NCI-H2081 (cell line): ENCODE measurements around the gene YARS1.

Source experiments
- DNase-seq, 2 experiments: peaks; one replicate each; lab custom pipeline; 2025; lab: John Stamatoyannopoulos, UW

The YARS1 gene

GRCh38 chr1:32817159-32817814, at the start of gene YARS1, which contains the start of gene S100PBP:
YARS1 (minus strand) TSS chr1:32817358; CDS start chr1:32817244, 114 bp downstream.
S100PBP (plus strand) TSS chr1:32817653; CDS start chr1:32826100, 8,447 bp downstream.
- peak; percentile 100 for DNase-seq

DNA sequence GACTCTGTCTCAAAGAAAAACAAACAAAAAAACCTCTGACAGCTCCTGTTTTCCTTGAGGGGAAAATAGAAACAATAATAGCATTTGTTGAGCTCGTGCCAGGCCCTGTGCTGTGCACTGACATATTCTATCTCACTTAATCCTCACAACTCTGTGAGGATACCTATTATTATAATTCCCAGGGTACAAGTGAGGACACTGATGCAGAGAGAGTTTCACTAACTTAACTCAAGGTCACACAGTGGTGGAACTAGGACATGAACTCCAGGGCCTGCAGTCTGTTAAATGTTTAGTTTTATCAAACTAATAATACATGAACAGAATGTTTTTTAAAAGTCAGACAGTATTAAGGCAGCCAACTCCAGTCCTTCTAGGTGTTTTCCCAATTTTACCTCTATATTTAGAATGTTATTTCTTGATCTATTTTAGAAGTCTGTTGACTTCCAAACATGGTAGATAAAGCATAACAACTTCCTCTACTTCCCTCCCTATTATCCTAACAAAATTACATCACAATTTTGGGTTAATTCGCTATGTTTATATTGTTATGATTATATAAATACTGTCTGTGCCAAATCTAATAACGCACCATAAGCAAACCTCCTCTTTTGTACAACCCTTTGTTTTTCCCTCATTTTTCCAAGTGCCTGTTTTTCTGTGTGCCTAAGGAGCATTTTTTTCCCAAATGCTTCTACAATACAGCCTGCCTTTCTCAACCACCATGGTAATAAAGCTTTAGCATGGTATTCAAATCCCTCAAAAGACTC, 48.7 kb upstream of the YARS1 start:
- DNase-seq = no peak

DNA sequence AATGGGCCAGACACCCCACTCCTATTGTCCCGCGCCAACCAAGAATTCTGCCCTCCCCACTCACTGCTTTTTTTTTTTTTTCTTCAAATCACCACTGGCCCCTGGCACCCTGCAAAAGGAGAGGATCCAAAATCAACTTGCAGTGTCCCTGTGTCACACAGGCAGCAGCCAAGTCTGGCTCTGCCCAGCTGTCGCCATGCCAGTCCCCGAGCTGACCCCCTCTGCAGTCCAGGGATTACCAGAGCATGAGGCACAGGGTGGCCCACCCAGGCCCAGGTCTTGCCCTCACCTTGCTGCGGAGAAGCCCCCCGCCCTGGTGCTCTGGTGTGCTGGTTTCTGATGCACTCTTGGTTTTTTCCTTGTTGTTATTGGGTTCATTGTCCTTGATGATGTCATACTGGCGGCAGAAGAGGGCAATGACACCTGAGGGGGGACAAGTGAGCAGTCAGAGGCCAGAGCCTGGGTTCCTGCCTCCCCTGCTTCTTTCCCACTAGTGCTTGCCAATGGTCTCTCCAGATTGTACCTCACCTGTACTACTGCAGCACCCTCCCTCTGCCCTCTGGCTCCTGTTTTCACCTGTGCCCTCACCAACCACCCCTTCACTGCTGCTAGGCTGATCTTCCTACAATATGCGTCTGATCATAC, 47.3 kb upstream of the YARS1 start:
- no peak for DNase-seq

DNA sequence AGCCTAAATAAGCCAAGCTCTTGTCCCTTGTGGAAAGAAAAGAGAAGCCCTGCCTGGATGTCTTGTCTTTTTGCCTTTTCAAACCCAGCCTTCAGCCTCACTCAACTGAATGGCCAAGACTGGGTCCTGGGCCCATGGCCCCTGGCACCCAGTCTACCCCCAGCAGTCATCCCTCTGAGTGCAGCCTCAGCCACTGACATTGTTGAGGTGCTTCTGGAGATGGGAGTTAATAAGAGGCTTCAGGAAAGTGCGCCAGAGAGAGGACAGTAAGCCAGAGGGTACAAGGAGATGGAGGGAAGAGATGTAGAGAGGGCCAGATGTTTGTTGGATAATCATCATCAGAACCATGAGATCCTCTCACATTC, 46.7 kb upstream of the YARS1 start:
- DNase-seq = no peak

- DNase-seq = no peak
Measured at GRCh38 chr1:32863218-32863880, 46.2 kb upstream of the YARS1 start.

DNA sequence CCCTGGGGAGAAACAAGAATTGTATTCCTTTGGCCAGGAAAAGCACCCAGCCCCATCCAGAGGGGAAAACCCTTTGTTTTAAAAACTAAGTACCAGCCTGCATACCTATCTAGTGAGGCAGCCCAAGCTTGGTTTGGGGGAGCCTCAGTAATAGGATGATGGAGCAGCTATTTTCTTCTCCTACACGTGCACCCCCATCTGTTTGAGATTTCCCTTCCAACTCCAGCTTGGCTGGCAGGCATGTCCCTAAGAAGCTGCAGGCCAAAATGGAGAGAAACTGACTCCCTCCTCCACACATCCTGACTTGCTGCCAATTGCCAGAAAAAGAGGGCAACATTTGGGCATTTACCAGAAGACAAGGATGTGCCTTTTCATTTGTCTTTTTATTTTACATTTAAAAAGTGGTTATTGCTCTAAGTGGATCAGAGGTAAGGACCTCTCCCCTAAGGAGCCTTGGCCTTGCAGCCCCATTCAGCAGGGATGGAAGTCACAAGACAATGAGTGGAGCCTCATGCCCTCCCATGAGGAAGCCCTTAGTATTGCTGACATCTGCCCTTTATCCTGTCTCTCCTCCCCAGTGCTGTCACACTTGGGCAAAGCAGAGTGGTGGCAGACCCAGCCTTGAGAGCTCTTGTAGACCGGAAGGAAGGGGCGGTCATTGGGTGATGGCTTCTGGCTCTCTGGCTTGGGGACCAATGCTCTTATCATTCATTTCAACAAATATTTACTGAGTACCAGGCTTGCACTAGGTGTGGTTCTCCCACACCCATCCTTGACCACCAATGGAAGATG, 44.9 kb upstream of the YARS1 start:
- no peak for DNase-seq

- DNase-seq = no peak
Measured at GRCh38 chr1:32860566-32860965, 43.4 kb upstream of the YARS1 start.

- no peak for DNase-seq
Measured at GRCh38 chr1:32859915-32860314, 42.8 kb upstream of the YARS1 start.

GRCh38 chr1:32858791-32859190, 41.6 kb upstream of the YARS1 start:
- DNase-seq = no peak

GRCh38 chr1:32858136-32858535, 41.0 kb upstream of the YARS1 start:
- DNase-seq = no peak

DNA sequence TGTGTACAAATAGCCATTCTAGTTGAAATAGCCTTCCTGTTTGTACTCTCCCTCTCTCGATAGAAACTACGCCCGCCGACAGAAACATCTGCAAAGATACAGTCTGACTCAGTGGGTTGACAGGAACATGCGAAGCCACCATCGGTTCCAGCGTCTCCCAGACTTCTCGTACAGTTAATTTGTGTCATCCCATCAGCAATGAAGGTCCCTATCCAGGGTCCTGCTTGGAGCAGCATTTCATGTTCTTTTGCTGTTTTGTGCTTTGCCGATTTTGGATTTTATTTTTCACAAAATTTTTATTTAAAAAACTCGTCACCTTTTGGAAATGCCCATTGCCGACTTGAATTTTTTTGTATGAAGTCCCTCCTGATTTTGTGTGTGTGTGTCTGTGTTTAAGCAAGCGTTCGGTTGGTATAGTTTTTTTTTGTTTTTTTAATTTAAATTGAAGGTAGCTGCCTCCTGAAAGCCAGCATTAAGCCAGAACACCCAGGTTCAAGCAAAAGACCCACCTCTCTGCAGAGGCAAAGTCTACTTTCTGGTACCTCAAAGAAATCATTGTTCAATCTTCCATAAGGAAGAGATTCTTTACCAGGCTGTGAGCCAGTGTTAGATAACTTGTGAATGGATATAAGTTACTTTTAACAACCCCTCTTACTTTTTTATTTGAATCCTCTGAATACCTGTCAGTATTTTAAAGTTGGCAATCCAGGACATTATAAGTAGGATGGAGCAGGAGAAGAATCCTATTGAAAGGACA, 38.9 kb upstream of the YARS1 start:
- no peak for DNase-seq

GRCh38 chr1:32848354-32849063, 31.4 kb upstream of the YARS1 start:
- peak; percentile 9 to 74 for DNase-seq

- no peak for DNase-seq
Measured at GRCh38 chr1:32831878-32832277, 14.7 kb upstream of the YARS1 start.

GRCh38 chr1:32830092-32830852, 13.1 kb upstream of the YARS1 start:
- no peak for DNase-seq

DNA sequence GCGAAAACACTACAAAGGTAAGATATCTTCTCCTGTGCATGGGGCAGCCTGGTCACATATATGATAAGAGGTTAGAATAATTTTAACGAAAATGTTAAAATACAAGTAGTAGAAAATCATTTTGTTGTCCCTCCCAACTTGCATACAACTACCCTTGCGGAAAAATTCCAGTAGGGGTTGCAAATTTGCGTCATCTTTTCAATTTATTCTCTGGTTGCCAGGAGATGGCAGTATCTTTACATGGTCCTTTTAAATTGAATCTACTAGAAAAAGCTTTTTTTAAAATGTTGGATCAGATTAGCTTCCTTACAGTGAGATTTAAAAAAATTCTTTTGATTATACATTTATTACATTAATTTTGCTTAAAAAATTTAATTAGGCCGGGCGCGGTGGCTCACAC, 11.2 kb upstream of the YARS1 start:
- DNase-seq = no peak

- DNase-seq = no peak
Measured at GRCh38 chr1:32825181-32825580, 8.0 kb upstream of the YARS1 start.

GRCh38 chr1:32818804-32819541, 1.8 kb upstream of the YARS1 start:
- no peak for DNase-seq

DNA sequence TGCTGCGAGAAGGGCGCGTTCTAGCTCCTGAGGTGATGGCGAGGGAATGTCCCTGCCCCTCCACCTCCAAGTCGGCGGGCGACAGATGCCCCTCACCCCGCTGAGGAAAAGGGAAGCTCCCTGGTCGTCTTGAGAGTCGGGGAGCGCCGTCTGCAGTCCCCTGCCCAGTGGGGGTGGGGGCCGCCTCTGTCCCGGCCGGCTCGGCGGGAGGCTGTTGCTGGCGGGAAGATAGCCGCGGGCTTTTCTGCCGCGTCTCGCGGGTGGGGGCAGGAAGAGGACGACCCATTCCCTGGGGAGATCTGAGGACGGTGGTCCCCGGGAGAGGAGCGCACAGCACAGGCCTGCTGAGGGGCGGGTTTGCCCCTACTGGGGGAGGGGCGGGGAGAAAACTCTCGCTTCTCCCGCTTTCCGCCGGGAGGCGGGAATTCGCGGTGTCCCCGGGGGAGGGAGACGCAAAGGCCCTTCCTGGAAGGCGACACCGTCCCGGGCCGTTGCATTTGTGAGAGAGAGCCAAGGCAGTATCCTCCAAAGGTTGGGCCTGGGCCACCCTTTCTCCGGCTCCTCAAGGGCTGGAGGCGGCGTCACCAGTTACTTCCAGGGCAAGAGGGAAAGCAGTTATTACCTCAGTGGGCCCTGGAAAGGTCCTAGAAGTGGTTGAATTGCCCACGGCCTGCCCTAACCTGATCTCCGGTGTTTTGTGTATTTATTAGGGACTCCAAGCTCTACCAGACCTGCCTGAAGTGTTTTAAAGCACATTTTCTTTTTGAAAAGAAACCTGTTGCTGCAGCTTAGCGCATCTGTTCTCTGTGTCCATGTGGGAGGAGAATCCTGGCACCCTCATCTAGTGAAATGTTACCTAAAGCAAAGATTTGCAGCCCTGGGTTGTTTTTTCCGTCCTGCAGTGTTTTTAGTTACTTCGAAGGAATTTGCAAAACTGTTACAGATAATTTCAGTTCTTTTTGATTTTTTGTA, 943 bp upstream of the YARS1 start:
- peak; percentile 68 to 79 for DNase-seq
